Measurements from ENCODE around the gene PHC2. TPM values are rescaled to one million over a fixed set of nuclear protein-coding genes. Genes with fewer than 3 reads are reported as not detected.

PHC2 gene
- total and polyA plus RNA-seq, 9 of the 15 experiments (the other 6 are each of a cell fraction or from before 2014, with no cell fraction given) = 3.1 to 67.6 (median 34.6) TPM

- TF ChIP-seq THRB (CRISPR knock-in tag; conservative IDR thresholded peaks at IDR 0.05) = 0 out of 2 replicates have a peak, but pooled peaks have one; percentile 26
- no peak for TF ChIP-seq DPF2 (IDR thresholded peaks at IDR 0.05)
- no peak for TF ChIP-seq FIP1L1 (IDR thresholded peaks at IDR 0.05; ENCODE audit: low read depth, low read length, poor library complexity, severe bottlenecking)
- TF ChIP-seq NCOA6 (IDR thresholded peaks at IDR 0.05) = no peak
- 0 out of 2 replicates have a peak, but pooled peaks have one; percentile 44 for TF ChIP-seq OTX1 (CRISPR knock-in tag; IDR thresholded peaks at IDR 0.05)
- no peak for TF ChIP-seq YBX1 (IDR thresholded peaks at IDR 0.05)
- no peak for TF ChIP-seq KDM4B (IDR thresholded peaks at IDR 0.05; ENCODE audit: borderline replicate concordance in 2 of 2, low read depth in 1 of 2)
- no peak for TF ChIP-seq TEAD2 (tag; IDR thresholded peaks at IDR 0.05)
- TF ChIP-seq SMAD1 (IDR thresholded peaks at IDR 0.05; ENCODE audit: low read depth, low read length, partially characterized antibody) = no peak
- TF ChIP-seq RFX5 (IDR thresholded peaks at IDR 0.05; ENCODE audit: low read depth, low read length) = no peak
These were observed 10.3 kb upstream of the PHC2 start (continued) for GRCh38 chr1:33441088-33441745.

GRCh38 chr1:33439662-33440061 lies 8.8 kb upstream of the PHC2 start:
- intact Hi-C loops (cut with micrococcal nuclease) = no loop called here
- H3K4me3 ChIP-seq = no peak overlapping the region
- H4K20me1 ChIP-seq (replicated peaks; ENCODE audit: control insufficient read depth, insufficient read depth, low read length) = no peaks in the 10 kb centered on the region
- peaks cover 0 to 7% of the 10 kb centered on the region in 2 experiments; a peak in 3 of 5 replicates for H3K4me1 ChIP-seq (replicated peaks in 1 of 2; ENCODE audit: control insufficient read depth in 2 of 2, insufficient read depth in 2 of 2, low read length in 2 of 2)
- H2AFZ ChIP-seq (ENCODE audit: low read depth, low read length) = no peak overlapping the region
- no peaks in the 10 kb centered on the region for H3K9me1 ChIP-seq (ENCODE audit: control insufficient read depth, insufficient read depth, low read length)
- POLR2A ChIA-PET = interaction anchor here (0.9 kb wide), 1 partner anchor 17 kb away, joined by 3 read pairs; no protein-coding TSS in a partner anchor
- H3K79me2 ChIP-seq (ENCODE audit: control insufficient read depth, insufficient read depth, low read length) = no peaks in the 10 kb centered on the region
- no peaks in the 10 kb centered on the region for H3K9me3 ChIP-seq (replicated peaks; ENCODE audit: control insufficient read depth, insufficient read depth, low read depth, low read length)
- FAIRE-seq (no peak), DNase-seq (ENCODE audit: extremely low read depth in 1 of 4, low spot score in 3 of 4) (no peak), ATAC-seq (no peak)
- no peaks in the 10 kb centered on the region for H3K36me3 ChIP-seq (ENCODE audit: control insufficient read depth, insufficient read depth, low read length)
- BruUV-seq (replicated peaks) = no TSS peak
- in situ Hi-C loops (cut with MboI) = no loop called here
- H3K27ac ChIP-seq (ENCODE audit: extremely low read depth, low read depth, low read length) = no peak overlapping the region
- H3K27me3 ChIP-seq (ENCODE audit: control insufficient read depth in 2 of 2, insufficient read depth in 2 of 2, low read length in 2 of 2) = peaks cover 6 to 13% of the 10 kb centered on the region in 2 experiments
- 0% methylated on average over 1 of the region's 1 CpG for WGBS (ENCODE audit: insufficient coverage, low coverage, missing lambda C conversion rate)
- H3K9ac ChIP-seq (ENCODE audit: insufficient read depth in 1 of 2, low read depth in 2 of 2, low read length in 2 of 2) = no peak overlapping the region
- no peak for TF ChIP-seq TBL1XR1 (IDR thresholded peaks at IDR 0.05; ENCODE audit: low read length in 2 of 2)
- peak; percentile 96 for TF ChIP-seq ZNF24 (IDR thresholded peaks at IDR 0.05)
- CTCF ChIA-PET (ENCODE audit: low intra/inter-chr PET ratio) = no interaction called here
- no peak overlapping the region for H3K4me2 ChIP-seq (ENCODE audit: insufficient read depth, low read length)

All from K562 (cell line).